Esophagus squamous epithelium (tissue), 4 donors: ENCODE measurements around the gene CNDP2.

Experiments
- CTCF ChIP-seq, 6 experiments: fragments of 450-650 bp in 4 of 6; fragments of 200-600 bp in 2 of 6; sonication (generic) in 2 of 6; IDR thresholded peaks; one replicate each; pipeline ENCODE4 v1.5.1; 2016 to 2019; ENCODE audit warnings: antibody characterized with exemption in 6 of 6, mild to moderate bottlenecking in 4 of 6, moderate library complexity in 4 of 6
- POLR2A ChIP-seq, 4 donors: fragments of 450-650 bp; IDR thresholded peaks; one replicate each; pipeline ENCODE4 v1.6.1; 2017; ENCODE audit warnings: antibody characterized with exemption in 4 of 4, mild to moderate bottlenecking in 4 of 4, moderate library complexity in 3 of 4

GRCh38 chr18:74515620-74516231, 19.6 kb downstream of the CNDP2 start:
- TF ChIP-seq CTCF (IDR thresholded peaks at IDR 0.05) (no peak), POLR2A (IDR thresholded peaks at IDR 0.05) (no peak)
